Amniotic stem cell (primary cell): ENCODE measurements around the gene TEKT5.
"Not testable (repeated sequence)": the region's sequence is repeated elsewhere in the genome, so short reads cannot be mapped to it uniquely, and the experiment has no call there.

Source experiments
- DNase-seq: peaks from one replicate; lab custom pipeline; 2025; lab: John Stamatoyannopoulos, UW

The TEKT5 gene

GRCh38 chr16:10633429-10633828, 61.3 kb downstream of the TEKT5 start:
- not testable (repeated sequence) for DNase-seq

GRCh38 chr16:10631886-10632285, 62.8 kb downstream of the TEKT5 start:
- no peak for DNase-seq

GRCh38 chr16:10629592-10629963, 65.2 kb downstream of the TEKT5 start:
- no peak for DNase-seq

GRCh38 chr16:10625595-10626357, 69.0 kb downstream of the TEKT5 start:
- DNase-seq, result no peak

- DNase-seq, result no peak
Observed at GRCh38 chr16:10624527-10624926, 70.2 kb downstream of the TEKT5 start.

GRCh38 chr16:10623059-10623458, 71.7 kb downstream of the TEKT5 start:
- no peak for DNase-seq

GRCh38 chr16:10622036-10622921, 72.5 kb downstream of the TEKT5 start:
- no peak for DNase-seq

- not testable (repeated sequence) for DNase-seq
Observed at GRCh38 chr16:10621216-10621949, 73.3 kb downstream of the TEKT5 start.

GRCh38 chr16:10620120-10620519, 74.6 kb downstream of the TEKT5 start:
- DNase-seq, result no peak

- DNase-seq, result no peak
Observed at GRCh38 chr16:10619271-10619849, 75.4 kb downstream of the TEKT5 start.

GRCh38 chr16:10618710-10619209, 76.0 kb downstream of the TEKT5 start:
- no peak for DNase-seq

GRCh38 chr16:10617662-10618420, 76.9 kb downstream of the TEKT5 start:
- DNase-seq, result no peak

- no peak for DNase-seq
Observed at GRCh38 chr16:10616756-10617640, 77.7 kb downstream of the TEKT5 start.

- DNase-seq, result no peak
Observed at GRCh38 chr16:10616419-10616755, 78.3 kb downstream of the TEKT5 start.

- no peak for DNase-seq
Observed at GRCh38 chr16:10614685-10615084, 80.0 kb downstream of the TEKT5 start.

- no peak for DNase-seq
Observed at GRCh38 chr16:10613785-10614485, 80.8 kb downstream of the TEKT5 start.

GRCh38 chr16:10612649-10613179, 82.0 kb downstream of the TEKT5 start:
- DNase-seq, result no peak

GRCh38 chr16:10611825-10612342, 82.8 kb downstream of the TEKT5 start:
- DNase-seq, result no peak
